Stimulated activated naive CD8-positive, alpha-beta T cell treated with anti-CD3 and anti-CD28 coated beads, Interleukin-15, Interleukin-2, amounts not matched to agents 100 U/mL and 50 U/mL, for 24 hours (primary cell): Measurements from ENCODE around the gene TSPAN11.

Experiments used
- ATAC-seq: fragments of 150-1000 bp; cut with Tn5 transposase; one replicate; pipeline ENCODE4 v1.10.0; 2021
- DNase-seq: peaks from one replicate; pipeline ENCODE4 v3.0.0; 2021

TSPAN11 gene

DNA sequence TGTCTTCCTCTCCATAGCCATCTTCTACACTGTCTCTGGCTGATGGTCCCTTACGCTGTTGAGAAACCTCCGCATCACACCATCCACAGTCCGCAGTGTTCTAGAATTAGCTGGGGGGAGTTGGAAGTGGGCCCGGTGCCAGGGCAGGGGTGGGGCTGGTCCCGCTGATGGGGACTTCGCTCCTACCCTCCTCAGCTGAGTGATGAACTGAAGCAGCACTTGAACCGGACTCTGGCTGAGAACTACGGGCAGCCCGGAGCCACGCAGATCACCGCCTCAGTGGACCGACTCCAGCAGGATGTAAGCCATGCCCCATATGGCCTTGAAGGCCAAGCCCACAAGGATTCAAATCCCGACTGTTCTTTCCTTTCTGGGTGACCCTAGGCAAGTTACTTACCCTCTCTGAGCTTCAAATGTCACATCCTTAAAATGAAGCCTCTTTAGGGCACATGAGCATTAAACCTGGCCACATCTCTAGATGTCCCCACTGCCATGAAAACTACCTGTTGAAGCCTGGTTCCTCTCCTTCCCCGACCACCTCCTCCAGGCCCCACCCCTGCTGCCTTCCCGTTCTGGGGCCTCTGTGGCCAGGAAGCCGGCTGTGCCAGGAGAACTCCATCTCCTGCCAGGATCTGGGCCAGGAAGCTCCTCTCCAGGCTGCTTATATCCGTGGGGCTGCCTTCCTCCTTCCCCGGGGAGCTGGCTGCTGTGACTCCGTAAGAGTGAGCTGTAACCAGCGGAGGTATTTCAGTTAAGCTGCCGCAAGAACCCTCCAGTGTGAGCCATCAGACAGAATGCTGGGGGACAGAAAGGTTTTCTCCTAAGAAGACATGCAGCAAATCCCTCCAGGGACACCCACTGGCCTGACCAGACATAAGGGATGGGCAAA, 53.1 kb downstream of the TSPAN11 start:
- ATAC-seq (no peak), DNase-seq (no peak)

- DNase-seq (no peak), ATAC-seq (no peak)
These were observed 54.6 kb downstream of the TSPAN11 start for GRCh38 chr12:30980955-30981662.

DNA sequence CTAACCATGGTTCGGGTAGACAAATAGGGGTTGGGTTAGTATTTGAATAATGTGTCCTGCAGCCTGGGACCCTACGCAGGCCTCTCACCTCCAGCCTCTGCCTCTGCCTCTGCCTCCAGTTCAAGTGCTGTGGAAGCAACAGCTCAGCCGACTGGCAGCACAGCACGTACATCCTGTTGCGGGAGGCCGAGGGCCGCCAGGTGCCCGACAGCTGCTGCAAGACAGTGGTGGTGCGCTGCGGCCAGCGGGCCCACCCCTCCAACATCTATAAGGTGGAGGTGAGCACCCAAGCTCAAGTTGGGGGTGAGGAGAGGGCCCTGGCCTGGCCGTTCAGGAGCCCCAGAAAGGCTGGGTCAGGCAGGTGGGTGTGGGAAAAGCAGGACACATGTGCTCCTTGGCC, 55.9 kb downstream of the TSPAN11 start:
- DNase-seq (no peak), ATAC-seq (no peak)

GRCh38 chr12:30985814-30986452, 59.4 kb downstream of the TSPAN11 start:
- peak; percentile 52 for ATAC-seq
- peak; percentile 40 for DNase-seq

GRCh38 chr12:30988086-30988485, 61.5 kb downstream of the TSPAN11 start:
- no peak for ATAC-seq

GRCh38 chr12:30988646-30989286, 62.2 kb downstream of the TSPAN11 start:
- ATAC-seq: no peak
- DNase-seq: no peak

More at GRCh38 chr12:30988086-30988485, 61.5 kb downstream of the TSPAN11 start:
- no peak for DNase-seq

- DNase-seq (peak; percentile 13), ATAC-seq (peak; percentile 26)
These were observed 63.2 kb downstream of the TSPAN11 start for GRCh38 chr12:30989754-30990153.

DNA sequence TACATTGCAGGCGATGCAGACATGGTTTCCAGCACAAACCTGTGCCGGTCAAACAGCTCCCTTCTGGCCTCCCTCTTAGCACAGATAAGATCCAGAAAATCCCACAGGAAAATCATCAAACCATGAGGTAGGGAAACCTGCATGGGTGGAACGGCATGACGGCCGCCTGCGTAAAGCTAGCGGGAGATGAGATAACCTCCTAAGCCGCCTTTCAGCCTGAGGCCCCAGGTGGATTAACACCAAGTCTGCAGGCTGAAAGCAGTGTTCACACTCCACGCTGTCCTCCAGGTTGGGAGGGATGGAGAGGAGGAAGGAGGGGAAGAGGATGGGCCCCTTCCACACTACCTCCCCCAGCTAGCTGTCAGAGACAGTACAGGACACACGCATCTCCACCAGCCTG, 63.8 kb downstream of the TSPAN11 start:
- DNase-seq (no peak), ATAC-seq (no peak)

GRCh38 chr12:30990776-30991175, 64.2 kb downstream of the TSPAN11 start:
- ATAC-seq (no peak), DNase-seq (no peak)

DNA sequence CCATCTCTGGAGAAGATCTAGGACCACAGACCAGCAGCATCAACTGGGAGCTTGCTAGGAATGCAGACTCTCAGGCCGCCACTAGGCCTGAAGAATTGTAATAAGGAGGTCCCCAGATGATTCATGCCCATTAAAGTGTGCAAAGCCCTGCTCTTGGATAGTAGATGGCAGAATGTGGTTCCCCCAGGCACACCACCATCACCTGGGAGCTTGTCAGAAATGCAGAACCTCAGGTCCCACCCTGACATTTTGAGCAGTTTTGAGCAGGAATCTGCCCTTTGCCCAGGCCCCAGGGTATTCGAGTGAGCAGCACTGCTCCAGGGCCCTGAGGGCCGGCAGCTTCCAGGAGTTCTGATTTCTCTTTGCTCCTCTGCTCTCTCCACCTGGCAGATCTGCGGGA, 64.9 kb downstream of the TSPAN11 start:
- ATAC-seq: no peak
- no peak for DNase-seq

- DNase-seq (no peak), ATAC-seq (no peak)
These were observed 65.8 kb downstream of the TSPAN11 start for GRCh38 chr12:30992381-30992780.

GRCh38 chr12:30993766-30994165, 67.2 kb downstream of the TSPAN11 start:
- DNase-seq: no peak
- ATAC-seq: no peak

DNA sequence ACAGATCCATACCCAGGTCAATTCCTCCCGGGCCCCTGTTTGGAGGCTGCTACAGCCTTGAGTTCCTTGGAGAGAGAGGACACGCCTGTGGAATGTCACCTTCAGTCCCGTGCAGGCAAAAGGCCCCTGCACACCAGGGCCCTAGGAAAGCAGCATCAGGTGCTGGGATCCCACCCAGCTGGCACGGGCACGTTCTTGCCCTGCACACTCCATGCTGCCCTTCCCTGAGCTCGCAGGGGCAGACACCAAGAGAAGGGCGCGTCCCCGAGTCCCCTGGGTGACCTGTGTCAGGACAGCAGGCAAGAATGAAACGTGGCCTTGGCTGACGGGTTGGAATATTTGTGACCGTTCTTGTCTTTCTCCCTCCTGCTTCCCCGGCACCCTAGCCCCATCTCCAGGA, 67.7 kb downstream of the TSPAN11 start:
- ATAC-seq: no peak

DNA sequence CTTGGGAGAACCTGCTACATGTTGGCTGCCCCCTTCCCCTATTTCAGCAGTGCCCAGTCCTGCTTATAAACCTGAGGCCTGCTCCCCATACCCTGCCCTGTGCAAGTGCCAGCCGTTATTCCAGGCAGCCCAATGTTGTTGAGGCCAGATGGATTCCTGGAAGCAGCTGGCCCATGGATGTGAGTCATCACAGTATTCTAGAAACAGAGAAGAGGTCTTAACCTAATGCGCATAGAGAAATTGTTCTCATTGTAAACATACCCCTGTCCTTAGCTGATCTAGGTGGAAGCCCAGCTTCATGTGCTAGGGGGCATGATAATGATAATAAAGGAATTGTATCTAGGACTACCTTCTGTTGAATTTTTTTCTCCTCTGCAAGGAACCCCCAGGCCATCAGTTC, 69.7 kb downstream of the TSPAN11 start:
- no peak for ATAC-seq
- DNase-seq: no peak

More for the DNA sequence above, 67.7 kb downstream of the TSPAN11 start:
- no peak for DNase-seq

GRCh38 chr12:30996752-30997151, 70.2 kb downstream of the TSPAN11 start:
- ATAC-seq (no peak), DNase-seq (no peak)

- DNase-seq (no peak), ATAC-seq (no peak)
These were observed 71.3 kb downstream of the TSPAN11 start for GRCh38 chr12:30997685-30998440.

DNA sequence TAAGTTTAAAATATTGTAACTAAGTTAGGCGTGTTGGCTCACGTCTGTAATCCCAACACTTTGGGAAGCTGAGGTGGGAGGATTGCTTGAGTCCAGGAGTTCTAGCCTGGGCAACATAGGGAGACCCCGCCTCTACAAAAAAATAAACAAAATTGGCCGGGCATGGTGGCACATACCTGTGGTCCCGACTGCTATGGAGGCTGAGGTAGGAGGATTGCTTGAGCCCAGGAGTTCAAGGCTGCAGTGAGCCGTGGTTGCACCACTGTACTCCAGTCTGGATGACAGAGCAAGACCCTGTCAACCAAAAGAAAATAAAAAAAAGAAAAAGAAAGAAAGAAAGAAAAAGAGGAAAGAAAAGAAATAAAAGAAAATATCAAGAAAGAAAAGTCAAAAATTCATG, 72.5 kb downstream of the TSPAN11 start:
- ATAC-seq (no peak), DNase-seq (no peak)

- no peak for DNase-seq
- ATAC-seq: no peak
These were observed 73.2 kb downstream of the TSPAN11 start for GRCh38 chr12:30999723-31000122.

- ATAC-seq: no peak
- no peak for DNase-seq
These were observed 74.2 kb downstream of the TSPAN11 start for GRCh38 chr12:31000751-31001150.

- ATAC-seq (no peak), DNase-seq (no peak)
These were observed 75.2 kb downstream of the TSPAN11 start for GRCh38 chr12:31001581-31002360.

DNA sequence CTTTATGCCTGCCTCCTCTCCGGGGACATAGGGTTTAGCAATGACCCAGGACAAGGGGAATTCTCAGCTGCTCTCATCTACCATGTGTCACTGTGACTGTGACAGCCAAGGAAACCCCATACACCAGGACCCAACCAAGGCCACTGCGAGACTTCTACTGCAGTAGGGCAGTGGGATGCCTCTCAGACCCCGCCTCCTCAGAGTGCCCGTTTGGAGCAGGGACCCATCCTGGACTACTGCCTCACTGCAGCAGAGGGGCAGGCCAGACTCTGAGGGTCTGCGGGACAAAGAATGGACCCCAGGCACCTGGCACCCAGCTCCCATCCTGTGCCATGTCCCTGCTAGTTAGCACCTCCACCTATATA, 75.8 kb downstream of the TSPAN11 start:
- no peak for ATAC-seq
- no peak for DNase-seq
